ENCODE measurements around the gene LCN15.

- TF ChIP-seq CTCF (conservative IDR thresholded peaks at IDR 0.05; ENCODE audit: low read length) (no peak), EZH2phosphoT487 (IDR thresholded peaks at IDR 0.05; ENCODE audit: borderline replicate concordance, low read depth, low read length) (no peak)
Observed at GRCh38 chr9:136765041-136765440, 723 bp upstream of the LCN15 start.

Data from OCI-LY7 (cell line).